HepG2 (cell line): ENCODE results near the gene CCSER2. TPM values are rescaled to one million over a fixed set of nuclear protein-coding genes. Genes with fewer than 3 reads are reported as not detected.

Experiments
- ARNTL ChIP-seq: sonication (generic); formaldehyde crosslinking; IDR thresholded peaks from 2 replicates; pipeline ENCODE4 v1.4.0; 2020; ENCODE audit warnings: mild to moderate bottlenecking, missing genetic modification reagents
- CBX2 ChIP-seq, 2 experiments: fragments of 200-600 bp in 1 of 2; sonication (generic); formaldehyde crosslinking in 1 of 2; IDR thresholded peaks; 2 replicates each; pipeline versions ENCODE4 v1.7.0 to v1.8.1; 2018 to 2022; ENCODE audit warnings: low read depth in 2 of 2, low read length in 1 of 2, mild to moderate bottlenecking in 1 of 2, missing genetic modification reagents in 1 of 2
- FOXJ3 ChIP-seq: sonication (generic); formaldehyde crosslinking; IDR thresholded peaks from 2 replicates; pipeline ENCODE4 v1.4.0; 2020; ENCODE audit warnings: missing genetic modification reagents, mild to moderate bottlenecking, borderline replicate concordance
- FOXK1 ChIP-seq: sonication (generic); formaldehyde crosslinking; IDR thresholded peaks from 2 replicates; pipeline ENCODE4 v1.4.0; 2020; ENCODE audit warnings: low read depth, missing genetic modification reagents, borderline replicate concordance
- GLMP ChIP-seq: sonication (generic); formaldehyde crosslinking; IDR thresholded peaks from 2 replicates; pipeline ENCODE4 v1.9.0; 2021; ENCODE audit warnings: missing genetic modification reagents, mild to moderate bottlenecking, borderline replicate concordance
- GZF1 ChIP-seq: sonication (generic); formaldehyde crosslinking; IDR thresholded peaks from 2 replicates; pipeline ENCODE4 v1.5.1; 2020; ENCODE audit warnings: mild to moderate bottlenecking, missing genetic modification reagents
- HOXA7 ChIP-seq: sonication (generic); formaldehyde crosslinking; IDR thresholded peaks from 2 replicates; pipeline ENCODE4 v1.8.1; 2022; ENCODE audit warnings: mild to moderate bottlenecking, missing genetic modification reagents, moderate library complexity
- JUN ChIP-seq: sonication (generic); formaldehyde crosslinking; IDR thresholded peaks from 2 replicates; pipeline ENCODE4 v1.4.0; 2020; ENCODE audit warnings: mild to moderate bottlenecking, missing genetic modification reagents
- MED13 ChIP-seq: sonication (generic); formaldehyde crosslinking; IDR thresholded peaks from 2 replicates; pipeline ENCODE4 v1.5.0; 2020; ENCODE audit warnings: missing genetic modification reagents
- MTF1 ChIP-seq: sonication (generic); formaldehyde crosslinking; IDR thresholded peaks from 2 replicates; pipeline ENCODE4 v1.5.0; 2020; ENCODE audit warnings: missing genetic modification reagents
- MXD4 ChIP-seq: IDR thresholded peaks from 2 replicates; pipeline ENCODE4 v1.6.1; 2016; ENCODE audit warnings: mild to moderate bottlenecking, missing biosample characterization, missing genetic modification reagents
- NFE2 ChIP-seq: sonication (generic); formaldehyde crosslinking; IDR thresholded peaks from 2 replicates; pipeline ENCODE4 v1.4.0; 2020; ENCODE audit warnings: missing genetic modification reagents
- POGZ ChIP-seq: sonication (generic); formaldehyde crosslinking; IDR thresholded peaks from 2 replicates; pipeline ENCODE4 v1.4.0; 2020; ENCODE audit warnings: mild to moderate bottlenecking, missing genetic modification reagents
- RARG ChIP-seq: sonication (generic); formaldehyde crosslinking; IDR thresholded peaks from 2 replicates; pipeline ENCODE4 v1.4.0; 2020; ENCODE audit warnings: low read depth, mild to moderate bottlenecking, missing genetic modification reagents
- RBM39 ChIP-seq: fragments of 200-400 bp; formaldehyde crosslinking; IDR thresholded peaks from one replicate; pipeline ENCODE4 v1.6.1; 2018; ENCODE audit warnings: antibody characterized with exemption, mild to moderate bottlenecking, low read depth, low read length; ENCODE audit not compliant: poor library complexity, severe bottlenecking
- SIN3A ChIP-seq: IDR thresholded peaks from 2 replicates; pipeline ENCODE4 v1.6.1; 2011; ENCODE audit warnings: low read depth, mild to moderate bottlenecking, control low read depth, low read length, borderline replicate concordance
- TMF1 ChIP-seq: sonication (generic); formaldehyde crosslinking; IDR thresholded peaks from 2 replicates; pipeline ENCODE4 v1.8.1; 2022; ENCODE audit warnings: low read depth, missing genetic modification reagents
- TRIM22 ChIP-seq: fragments of 450-650 bp; IDR thresholded peaks from 2 replicates; pipeline ENCODE4 v1.6.1; 2017
- ZBTB46 ChIP-seq: sonication (generic); formaldehyde crosslinking; IDR thresholded peaks from 2 replicates; pipeline ENCODE4 v1.4.0; 2020; ENCODE audit warnings: mild to moderate bottlenecking, missing genetic modification reagents, borderline replicate concordance
- ZMAT5 ChIP-seq: sonication (generic); formaldehyde crosslinking; IDR thresholded peaks from 2 replicates; pipeline ENCODE4 v1.5.0; 2020; ENCODE audit warnings: mild to moderate bottlenecking, low read depth, missing genetic modification reagents, borderline replicate concordance
- ZNF232 ChIP-seq: sonication (generic); formaldehyde crosslinking; IDR thresholded peaks from 2 replicates; pipeline ENCODE4 v1.4.0; 2020; ENCODE audit warnings: missing genetic modification reagents, borderline replicate concordance
- ZNF367 ChIP-seq: sonication (generic); formaldehyde crosslinking; IDR thresholded peaks from 2 replicates; pipeline ENCODE4 v1.4.0; 2020; ENCODE audit warnings: missing genetic modification reagents, borderline replicate concordance
- ZNF430 ChIP-seq: sonication (generic); formaldehyde crosslinking; IDR thresholded peaks from 2 replicates; pipeline ENCODE4 v1.9.0; 2021; ENCODE audit warnings: mild to moderate bottlenecking, missing genetic modification reagents
- ZNF570 ChIP-seq: sonication (generic); formaldehyde crosslinking; IDR thresholded peaks from 2 replicates; pipeline ENCODE4 v1.4.0; 2020; ENCODE audit warnings: mild to moderate bottlenecking, missing genetic modification reagents, borderline replicate concordance
- ZNF577 ChIP-seq: sonication (generic); formaldehyde crosslinking; IDR thresholded peaks from 2 replicates; pipeline ENCODE4 v1.4.0; 2020; ENCODE audit warnings: mild to moderate bottlenecking, low read depth, missing genetic modification reagents, borderline replicate concordance
- ZNF790 ChIP-seq: sonication (generic); formaldehyde crosslinking; IDR thresholded peaks from 2 replicates; pipeline ENCODE4 v1.8.0; 2022; ENCODE audit warnings: missing genetic modification reagents, mild to moderate bottlenecking, borderline replicate concordance
- ZZZ3 ChIP-seq: sonication (generic); formaldehyde crosslinking; IDR thresholded peaks from 2 replicates; pipeline ENCODE4 v1.4.0; 2020; ENCODE audit warnings: missing genetic modification reagents, mild to moderate bottlenecking, borderline replicate concordance
- polyA plus RNA-seq, 8 experiments: library from polyadenylated mRNA; depleted of rRNA in 3 of 8; stranded (reverse) in 7 of 8; unstranded in 1 of 8; fragments of >200 nt; fragmentation: Illumina TruSeq in 4 of 8; extraction: Trizol in 4 of 8; gene quantifications; 2 replicates each; pipeline versions ENCODE4 v1.2.1 to v1.2.3, GENCODE V29; 2011 to 2016; ENCODE audit warnings: low read depth in 4 of 8, missing spikeins in 1 of 8, mixed read lengths in 1 of 8; ENCODE audit not compliant: insufficient read depth in 1 of 8
- total RNA-seq, 5 experiments: library from RNA; depleted of rRNA; stranded (reverse); fragments of >200 nt; fragmentation: Illumina TruSeq; extraction: Trizol; gene quantifications; 2 replicates each; pipeline ENCODE4 v1.2.3, GENCODE V29; 2016; ENCODE audit warnings: low read depth in 1 of 5

The CCSER2 gene
- total and polyA plus RNA-seq, 2 of the 13 experiments (the other 11 are each of a cell fraction or from before 2014, with no cell fraction given): 13.3 to 17.2 TPM

GRCh38 chr10:84291384-84291783 is 37.0 kb upstream of the CCSER2 start (continued):
- TF ChIP-seq CBX2 (IDR thresholded peaks at IDR 0.05; ENCODE audit: low read depth, low read length) (no peak), CBX2 (CRISPR knock-in tag; IDR thresholded peaks at IDR 0.05; ENCODE audit: low read depth) (no peak), HOXA7 (CRISPR knock-in tag) (no peak), GLMP (CRISPR knock-in tag) (no peak), ZBTB46 (CRISPR knock-in tag) (no peak), ZNF570 (CRISPR knock-in tag) (no peak), TRIM22 (no peak), ZMAT5 (CRISPR knock-in tag) (0 out of 2 replicates have a peak, but pooled peaks have one; percentile 72), GZF1 (CRISPR knock-in tag) (no peak), RBM39 (no peak), MED13 (CRISPR knock-in tag) (0 out of 2 replicates have a peak, but pooled peaks have one; percentile 27), ZNF577 (CRISPR knock-in tag) (no peak), MXD4 (CRISPR knock-in tag) (peak; percentile 65; the same call in 1 of the 2 replicates), FOXJ3 (CRISPR knock-in tag) (no peak), ZZZ3 (CRISPR knock-in tag) (no peak), FOXK1 (CRISPR knock-in tag) (peak; percentile 81; the same call in 1 of the 2 replicates), TMF1 (CRISPR knock-in tag) (no peak), ARNTL (CRISPR knock-in tag) (no peak), ZNF232 (CRISPR knock-in tag) (peak; percentile 93), ZNF430 (peak; percentile 43; the same call in 1 of the 2 replicates), ZNF367 (peak; percentile 35; the same call in 1 of the 2 replicates), RARG (CRISPR knock-in tag) (no peak), NFE2 (CRISPR knock-in tag) (no peak), POGZ (no peak), MTF1 (peak; percentile 72; the same call in 1 of the 2 replicates), SIN3A (peak; percentile 84; the same call in 1 of the 2 replicates), ZNF790 (CRISPR knock-in tag) (peak; percentile 25; the same call in 1 of the 2 replicates), JUN (no peak)
